HG03103 (cell line): ENCODE results near the gene STRA8.

Experiments used
- ATAC-seq: cut with Tn5 transposase; IDR thresholded peaks from one replicate; pipeline ENCODE4 v1.9.1; 2021; ENCODE audit warnings: low read depth; ENCODE audit not compliant: unreplicated experiment

STRA8 gene

GRCh38 chr7:135233570-135233969 is at the start of gene STRA8:
STRA8 (plus strand) TSS chr7:135233838; CDS start chr7:135240525, 6,687 bp downstream.
- no peak for ATAC-seq

GRCh38 chr7:135184254-135184841 is 49.3 kb upstream of the STRA8 start:
- no peak for ATAC-seq

GRCh38 chr7:135185471-135186260 is 48.0 kb upstream of the STRA8 start:
- ATAC-seq, result no peak

- ATAC-seq, result no peak
Measured at GRCh38 chr7:135186261-135186540, 47.4 kb upstream of the STRA8 start.

GRCh38 chr7:135186841-135187253 is 46.8 kb upstream of the STRA8 start:
- ATAC-seq, result peak; percentile 38

GRCh38 chr7:135188298-135188984 is 45.2 kb upstream of the STRA8 start:
- peak; percentile 44 for ATAC-seq

- no peak for ATAC-seq
Measured at GRCh38 chr7:135189221-135189662, 44.4 kb upstream of the STRA8 start.

- no peak for ATAC-seq
Measured at GRCh38 chr7:135189961-135190360, 43.7 kb upstream of the STRA8 start.

GRCh38 chr7:135190703-135191102 is 42.9 kb upstream of the STRA8 start:
- ATAC-seq, result no peak

- ATAC-seq, result no peak
Measured at GRCh38 chr7:135192914-135193536, 40.6 kb upstream of the STRA8 start.

- no peak for ATAC-seq
Measured at GRCh38 chr7:135193615-135194081, 40.0 kb upstream of the STRA8 start.

GRCh38 chr7:135194494-135195095 is 39.0 kb upstream of the STRA8 start:
- ATAC-seq, result no peak

- ATAC-seq, result no peak
Measured at GRCh38 chr7:135195156-135195555, 38.5 kb upstream of the STRA8 start.

- ATAC-seq, result no peak
Measured at GRCh38 chr7:135195968-135196629, 37.5 kb upstream of the STRA8 start.

- no peak for ATAC-seq
Measured at GRCh38 chr7:135197343-135197742, 36.3 kb upstream of the STRA8 start.

GRCh38 chr7:135197906-135198655 is 35.6 kb upstream of the STRA8 start:
- no peak for ATAC-seq

- ATAC-seq, result no peak
Measured at GRCh38 chr7:135199439-135199838, 34.2 kb upstream of the STRA8 start.

- no peak for ATAC-seq
Measured at GRCh38 chr7:135200821-135201331, 32.8 kb upstream of the STRA8 start.

GRCh38 chr7:135201350-135201749 is 32.3 kb upstream of the STRA8 start:
- ATAC-seq, result no peak
